SK-N-SH (cell line): ENCODE measurements around the gene CFAP70. TPM values are rescaled to one million over a fixed set of nuclear protein-coding genes. Genes with fewer than 3 reads are reported as not detected.

ENCODE experiments used
- CTCF ChIA-PET: fragments of 300-600, 350-600 bp; formaldehyde crosslinking; extraction: SDS; loops from one replicate; lab custom pipeline; 2021; lab: Yijun Ruan, JAX
- POLR2A ChIA-PET: fragments of 350-600 bp; sonication (Branson Sonifier 250); formaldehyde crosslinking; extraction: SDS; loops from one replicate; lab custom pipeline; 2020; ENCODE audit warnings: antibody characterized with exemption, inconsistent platforms; lab: Yijun Ruan, JAX
- DNase-seq: peaks from one replicate; pipeline ENCODE4 v3.0.0; 2012
- H2AFZ ChIP-seq: fragments of 200-600 bp; sonication (generic); 2 replicates; pipeline ENCODE4 v1.8.1; 2016; ENCODE audit warnings: antibody characterized with exemption, mild to moderate bottlenecking, low read depth
- H3F3A ChIP-seq: fragments of 200-600 bp; sonication (generic); replicated peaks from 2 replicates; pipeline ENCODE3; 2016; ENCODE audit warnings: antibody characterized with exemption, mild to moderate bottlenecking; ENCODE audit not compliant: insufficient read depth
- H3K27ac ChIP-seq, 2 experiments: fragments of 200-500 bp in 1 of 2; fragments of 200-600 bp in 1 of 2; sonication (Bioruptor generic) in 1 of 2; sonication (generic), shearing (Covaris generic) in 1 of 2; 2 replicates each; pipeline versions ENCODE4 v1.5.1 to v1.6.1; 2014 to 2016; ENCODE audit warnings: low read depth in 2 of 2, inconsistent platforms in 1 of 2, low read length in 1 of 2, mild to moderate bottlenecking in 1 of 2, mixed read lengths in 1 of 2
- H3K27me3 ChIP-seq: fragments of 200-600 bp; sonication (generic), shearing (Covaris generic); 2 replicates; pipeline ENCODE4 v1.6.1; 2016; ENCODE audit warnings: mixed run types; ENCODE audit not compliant: insufficient read depth
- H3K36me3 ChIP-seq, 2 experiments: fragments of 200-500 bp in 1 of 2; fragments of 200-600 bp in 1 of 2; sonication (Bioruptor generic) in 1 of 2; sonication (generic) in 1 of 2; replicated peaks in 1 of 2; 2 replicates each; pipeline versions ENCODE3 to v1.5.1; 2014 to 2016; ENCODE audit warnings: low read length in 1 of 2, mild to moderate bottlenecking in 1 of 2; ENCODE audit not compliant: insufficient read depth in 2 of 2, control insufficient read depth in 1 of 2
- H3K4me1 ChIP-seq, 2 experiments: fragments of 200-500 bp in 1 of 2; fragments of 200-600 bp in 1 of 2; sonication (Bioruptor generic) in 1 of 2; sonication (generic), shearing (Covaris generic) in 1 of 2; 2 replicates each; pipeline versions ENCODE4 v1.5.1 to v1.6.1; 2014 to 2016; ENCODE audit warnings: low read depth in 1 of 2, low read length in 1 of 2, mixed run types in 1 of 2; ENCODE audit not compliant: insufficient read depth in 2 of 2, control insufficient read depth in 1 of 2
- H3K4me2 ChIP-seq: fragments of 200-600 bp; sonication (generic), shearing (Covaris generic); 2 replicates; pipeline ENCODE4 v1.6.1; 2017; ENCODE audit warnings: mixed run types
- H3K4me3 ChIP-seq, 2 experiments: fragments of 200-500 bp in 1 of 2; fragments of 200-600 bp in 1 of 2; sonication (Bioruptor generic) in 1 of 2; sonication (generic), shearing (Covaris generic) in 1 of 2; 2 replicates each; pipeline versions ENCODE4 v1.5.1 to v1.8.1; 2014 to 2016; ENCODE audit warnings: low read depth in 2 of 2, inconsistent platforms in 1 of 2, low read length in 1 of 2, mild to moderate bottlenecking in 1 of 2, mixed read lengths in 1 of 2, moderate library complexity in 1 of 2
- H3K79me2 ChIP-seq: fragments of 200-600 bp; sonication (generic); 2 replicates; pipeline ENCODE4 v1.8.1; 2017; ENCODE audit warnings: mild to moderate bottlenecking; ENCODE audit not compliant: insufficient read depth
- H3K9ac ChIP-seq: fragments of 200-600 bp; sonication (generic); 2 replicates; pipeline ENCODE4 v1.6.1; 2017; ENCODE audit warnings: mixed run types
- H3K9me2 ChIP-seq: fragments of 200-600 bp; sonication (generic); 2 replicates; pipeline ENCODE4 v1.6.1; 2017; ENCODE audit warnings: mixed run types
- H3K9me3 ChIP-seq: fragments of 200-600 bp; sonication (generic); 2 replicates; pipeline ENCODE4 v1.6.1; 2017; ENCODE audit warnings: mixed run types, mild to moderate bottlenecking, moderate library complexity
- H4K20me1 ChIP-seq: fragments of 200-600 bp; sonication (generic); 2 replicates; pipeline ENCODE4 v1.6.1; 2017; ENCODE audit warnings: mild to moderate bottlenecking, mixed run types; ENCODE audit not compliant: insufficient read depth
- CHD2 ChIP-seq: fragments of 150-350 bp; IDR thresholded peaks from 2 replicates; pipeline ENCODE4 v1.6.1; 2018; ENCODE audit warnings: low read length; ENCODE audit not compliant: partially characterized antibody
- ELF1 ChIP-seq: IDR thresholded peaks from 2 replicates; pipeline ENCODE4 v1.4.0; 2012
- EP300 ChIP-seq, 2 experiments: IDR thresholded peaks; 2 replicates each; pipeline versions ENCODE4 v1.4.0 to v1.6.1; 2012; ENCODE audit warnings: borderline replicate concordance in 1 of 2, low read depth in 1 of 2, low read length in 1 of 2
- FOSL2 ChIP-seq: IDR thresholded peaks from 2 replicates; pipeline ENCODE4 v1.4.0; 2012; ENCODE audit warnings: low read depth, mild to moderate bottlenecking, moderate library complexity, borderline replicate concordance
- FOXJ3 ChIP-seq: sonication (generic); formaldehyde crosslinking; IDR thresholded peaks from 2 replicates; pipeline ENCODE4 v1.5.1; 2020; ENCODE audit warnings: mild to moderate bottlenecking, missing genetic modification reagents
- FOXM1 ChIP-seq: IDR thresholded peaks from 2 replicates; pipeline ENCODE4 v1.4.0; 2012; ENCODE audit warnings: low read depth, mild to moderate bottlenecking
- GABPA ChIP-seq: IDR thresholded peaks from 2 replicates; pipeline ENCODE4 v1.4.0; 2012; ENCODE audit warnings: low read depth, mild to moderate bottlenecking
- GATA2 ChIP-seq: sonication (generic); formaldehyde crosslinking; IDR thresholded peaks from 2 replicates; pipeline ENCODE4 v1.5.0; 2020; ENCODE audit warnings: mild to moderate bottlenecking, missing genetic modification reagents
- MXI1 ChIP-seq: IDR thresholded peaks from 2 replicates; pipeline ENCODE4 v1.6.1; 2012; ENCODE audit warnings: mild to moderate bottlenecking, low read depth, low read length, improper control_type of control experiment
- NRF1 ChIP-seq: IDR thresholded peaks from 2 replicates; pipeline ENCODE4 v1.6.1; 2012; ENCODE audit warnings: low read depth, mild to moderate bottlenecking, low read length
- RAD21 ChIP-seq: IDR thresholded peaks from 2 replicates; pipeline ENCODE4 v1.6.1; 2012; ENCODE audit warnings: mild to moderate bottlenecking, low read length
- RFX5 ChIP-seq: IDR thresholded peaks from 2 replicates; pipeline ENCODE4 v1.6.1; 2012; ENCODE audit warnings: mild to moderate bottlenecking, improper control_type of control experiment, low read length
- RXRA ChIP-seq: IDR thresholded peaks from 2 replicates; pipeline ENCODE4 v1.4.0; 2012; ENCODE audit warnings: low read depth, mild to moderate bottlenecking, borderline replicate concordance
- TCF12 ChIP-seq: IDR thresholded peaks from 2 replicates; pipeline ENCODE4 v1.4.0; 2012
- TEAD4 ChIP-seq: IDR thresholded peaks from 2 replicates; pipeline ENCODE4 v1.4.0; 2012; ENCODE audit warnings: mild to moderate bottlenecking, borderline replicate concordance; ENCODE audit not compliant: insufficient read depth
- WGBS: methylation state at CpG from one replicate; pipeline ENCODE4 v1.1.6; 2017; ENCODE audit warnings: low lambda C conversion rate; 5-methylcytosine and 5-hydroxymethylcytosine counted together
- polyA plus RNA-seq, 3 experiments: library from polyadenylated mRNA; depleted of rRNA; stranded (reverse); fragments of >200 nt; gene quantifications; 2 replicates each; pipeline ENCODE4 v1.2.3, GENCODE V29; 2012
- TF ChIP-seq, protein P1 (sequence below): fragments of 150-350 bp; IDR thresholded peaks from 2 replicates; pipeline ENCODE4 v1.6.1; 2017; ENCODE audit warnings: antibody characterized with exemption, low read length, low read depth, borderline replicate concordance
- TF ChIP-seq, protein P2 (sequence below): IDR thresholded peaks from 2 replicates; pipeline ENCODE4 v1.4.0; 2012; ENCODE audit warnings: low read depth, borderline replicate concordance
- TF ChIP-seq, protein P3 (sequence below): IDR thresholded peaks from 2 replicates; pipeline ENCODE4; 2012
- TF ChIP-seq, protein P4 (sequence below): IDR thresholded peaks from 2 replicates; pipeline ENCODE4 v1.6.1; 2012; ENCODE audit warnings: mild to moderate bottlenecking, low read depth, low read length, moderate library complexity
- TF ChIP-seq, protein P5 (sequence below): fragments of 150-350 bp; IDR thresholded peaks from 2 replicates; pipeline ENCODE4 v1.6.1; 2016; ENCODE audit warnings: mild to moderate bottlenecking, low read depth, low read length

Gene CFAP70
- polyA plus RNA-seq, 1 of the 3 experiments (the other 2 are of a cell fraction) = 0.74 TPM

DNA sequence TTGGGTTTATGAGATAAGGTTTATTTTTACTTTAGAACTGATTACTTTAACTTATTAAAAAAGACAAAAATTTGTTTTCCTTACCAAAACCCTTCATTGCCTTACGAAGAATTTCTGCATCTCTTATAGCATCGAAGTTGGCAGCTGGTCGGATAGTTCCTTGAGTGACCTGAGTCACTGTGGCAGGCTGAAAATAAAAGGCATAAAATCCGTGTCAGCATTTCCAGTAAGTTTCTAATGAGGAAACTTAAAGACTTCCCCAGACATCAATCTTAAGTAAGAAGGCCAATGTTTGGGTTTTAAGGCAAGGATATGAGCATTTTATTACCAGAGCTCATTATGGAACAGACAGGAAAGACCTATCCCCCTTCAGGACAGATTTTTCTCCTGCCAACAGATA, 29.6 kb upstream of the CFAP70 start:
- DNase-seq = no peak
- CTCF ChIA-PET = no interaction called here
- Histone ChIP-seq H3K9ac (no peak overlapping the region), H3K36me3 (peaks cover 32 to 68% of the 10 kb centered on the region in 2 experiments), H3K27me3 (no peaks in the 10 kb centered on the region), H2AFZ (no peak overlapping the region), H3K79me2 (peaks cover 17% of the 10 kb centered on the region), H3K27ac (no peak overlapping the region), H3K9me2 (no peaks in the 10 kb centered on the region), H3K4me2 (no peak overlapping the region), H3K4me1 (no peaks in the 10 kb centered on the region), H3F3A (no peaks in the 10 kb centered on the region), H3K9me3 (no peaks in the 10 kb centered on the region), H3K4me3 (no peak overlapping the region), H4K20me1 (no peaks in the 10 kb centered on the region)
- WGBS = 97% methylated on average over 4 of the region's 4 CpGs
- TF ChIP-seq GABPA = no peak
- no peak for TF ChIP-seq ELF1
- TF ChIP-seq, protein P1, sequence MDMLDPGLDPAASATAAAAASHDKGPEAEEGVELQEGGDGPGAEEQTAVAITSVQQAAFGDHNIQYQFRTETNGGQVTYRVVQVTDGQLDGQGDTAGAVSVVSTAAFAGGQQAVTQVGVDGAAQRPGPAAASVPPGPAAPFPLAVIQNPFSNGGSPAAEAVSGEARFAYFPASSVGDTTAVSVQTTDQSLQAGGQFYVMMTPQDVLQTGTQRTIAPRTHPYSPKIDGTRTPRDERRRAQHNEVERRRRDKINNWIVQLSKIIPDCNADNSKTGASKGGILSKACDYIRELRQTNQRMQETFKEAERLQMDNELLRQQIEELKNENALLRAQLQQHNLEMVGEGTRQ = no peak
- TF ChIP-seq NRF1 = no peak
- no peak for TF ChIP-seq FOXJ3 (CRISPR knock-in tag)
- POLR2A ChIA-PET = interaction anchor here (0.5 kb wide), 1 partner anchor 27 kb away, joined by 3 read pairs; no protein-coding TSS in a partner anchor

DNA sequence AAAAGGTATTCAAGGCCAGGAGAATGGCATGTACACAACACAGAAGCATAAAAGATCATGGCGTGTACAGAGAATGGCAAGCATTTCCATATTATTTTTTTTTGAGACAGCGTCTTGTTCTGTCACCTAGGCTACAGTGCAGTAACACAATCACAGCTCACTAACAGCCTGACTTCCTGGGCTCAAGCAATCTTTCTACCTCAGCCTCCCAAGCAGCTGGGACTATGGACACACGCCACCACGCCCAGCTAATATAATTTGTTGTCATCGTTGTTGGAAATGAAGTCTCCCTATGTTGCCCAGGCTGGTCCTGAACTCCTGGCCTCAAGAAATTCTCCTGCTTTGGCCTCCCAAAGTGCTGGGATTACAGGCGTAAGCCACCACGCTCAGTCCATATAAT, 27.9 kb upstream of the CFAP70 start:
- no peak for DNase-seq
- no peaks in the 10 kb centered on the region for H3F3A ChIP-seq
- H3K9me3 ChIP-seq = no peaks in the 10 kb centered on the region
- H3K4me3 ChIP-seq = no peak overlapping the region
- H3K4me1 ChIP-seq = no peaks in the 10 kb centered on the region
- ChIA-PET POLR2A (no interaction called here), CTCF (interaction anchor here (1.8 kb wide), 1 partner anchor 18 kb away, joined by 4 read pairs; no protein-coding TSS in a partner anchor)
- 93% methylated on average over 7 of the region's 7 CpGs for WGBS
- H3K9me2 ChIP-seq = no peaks in the 10 kb centered on the region
- H3K27me3 ChIP-seq = no peaks in the 10 kb centered on the region
- peaks cover 43 to 82% of the 10 kb centered on the region in 2 experiments for H3K36me3 ChIP-seq
- H2AFZ ChIP-seq = no peak overlapping the region
- no peak overlapping the region for H3K27ac ChIP-seq
- no peaks in the 10 kb centered on the region for H4K20me1 ChIP-seq
- H3K4me2 ChIP-seq = no peak overlapping the region
- H3K9ac ChIP-seq = no peak overlapping the region
- peaks cover 10% of the 10 kb centered on the region; the same call in 1 of the 2 replicates for H3K79me2 ChIP-seq
- no peak for TF ChIP-seq CHD2
- no peak for TF ChIP-seq GATA2 (CRISPR knock-in tag)
- no peak for TF ChIP-seq RXRA
- no peak for TF ChIP-seq NRF1
- TF ChIP-seq FOSL2 = no peak
- TF ChIP-seq, protein P2, sequence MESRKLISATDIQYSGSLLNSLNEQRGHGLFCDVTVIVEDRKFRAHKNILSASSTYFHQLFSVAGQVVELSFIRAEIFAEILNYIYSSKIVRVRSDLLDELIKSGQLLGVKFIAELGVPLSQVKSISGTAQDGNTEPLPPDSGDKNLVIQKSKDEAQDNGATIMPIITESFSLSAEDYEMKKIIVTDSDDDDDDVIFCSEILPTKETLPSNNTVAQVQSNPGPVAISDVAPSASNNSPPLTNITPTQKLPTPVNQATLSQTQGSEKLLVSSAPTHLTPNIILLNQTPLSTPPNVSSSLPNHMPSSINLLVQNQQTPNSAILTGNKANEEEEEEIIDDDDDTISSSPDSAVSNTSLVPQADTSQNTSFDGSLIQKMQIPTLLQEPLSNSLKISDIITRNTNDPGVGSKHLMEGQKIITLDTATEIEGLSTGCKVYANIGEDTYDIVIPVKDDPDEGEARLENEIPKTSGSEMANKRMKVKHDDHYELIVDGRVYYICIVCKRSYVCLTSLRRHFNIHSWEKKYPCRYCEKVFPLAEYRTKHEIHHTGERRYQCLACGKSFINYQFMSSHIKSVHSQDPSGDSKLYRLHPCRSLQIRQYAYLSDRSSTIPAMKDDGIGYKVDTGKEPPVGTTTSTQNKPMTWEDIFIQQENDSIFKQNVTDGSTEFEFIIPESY = no peak
- TF ChIP-seq, protein P3, sequence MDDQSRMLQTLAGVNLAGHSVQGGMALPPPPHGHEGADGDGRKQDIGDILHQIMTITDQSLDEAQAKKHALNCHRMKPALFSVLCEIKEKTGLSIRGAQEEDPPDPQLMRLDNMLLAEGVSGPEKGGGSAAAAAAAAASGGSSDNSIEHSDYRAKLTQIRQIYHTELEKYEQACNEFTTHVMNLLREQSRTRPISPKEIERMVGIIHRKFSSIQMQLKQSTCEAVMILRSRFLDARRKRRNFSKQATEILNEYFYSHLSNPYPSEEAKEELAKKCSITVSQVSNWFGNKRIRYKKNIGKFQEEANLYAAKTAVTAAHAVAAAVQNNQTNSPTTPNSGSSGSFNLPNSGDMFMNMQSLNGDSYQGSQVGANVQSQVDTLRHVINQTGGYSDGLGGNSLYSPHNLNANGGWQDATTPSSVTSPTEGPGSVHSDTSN = no peak
- TF ChIP-seq, protein P4, sequence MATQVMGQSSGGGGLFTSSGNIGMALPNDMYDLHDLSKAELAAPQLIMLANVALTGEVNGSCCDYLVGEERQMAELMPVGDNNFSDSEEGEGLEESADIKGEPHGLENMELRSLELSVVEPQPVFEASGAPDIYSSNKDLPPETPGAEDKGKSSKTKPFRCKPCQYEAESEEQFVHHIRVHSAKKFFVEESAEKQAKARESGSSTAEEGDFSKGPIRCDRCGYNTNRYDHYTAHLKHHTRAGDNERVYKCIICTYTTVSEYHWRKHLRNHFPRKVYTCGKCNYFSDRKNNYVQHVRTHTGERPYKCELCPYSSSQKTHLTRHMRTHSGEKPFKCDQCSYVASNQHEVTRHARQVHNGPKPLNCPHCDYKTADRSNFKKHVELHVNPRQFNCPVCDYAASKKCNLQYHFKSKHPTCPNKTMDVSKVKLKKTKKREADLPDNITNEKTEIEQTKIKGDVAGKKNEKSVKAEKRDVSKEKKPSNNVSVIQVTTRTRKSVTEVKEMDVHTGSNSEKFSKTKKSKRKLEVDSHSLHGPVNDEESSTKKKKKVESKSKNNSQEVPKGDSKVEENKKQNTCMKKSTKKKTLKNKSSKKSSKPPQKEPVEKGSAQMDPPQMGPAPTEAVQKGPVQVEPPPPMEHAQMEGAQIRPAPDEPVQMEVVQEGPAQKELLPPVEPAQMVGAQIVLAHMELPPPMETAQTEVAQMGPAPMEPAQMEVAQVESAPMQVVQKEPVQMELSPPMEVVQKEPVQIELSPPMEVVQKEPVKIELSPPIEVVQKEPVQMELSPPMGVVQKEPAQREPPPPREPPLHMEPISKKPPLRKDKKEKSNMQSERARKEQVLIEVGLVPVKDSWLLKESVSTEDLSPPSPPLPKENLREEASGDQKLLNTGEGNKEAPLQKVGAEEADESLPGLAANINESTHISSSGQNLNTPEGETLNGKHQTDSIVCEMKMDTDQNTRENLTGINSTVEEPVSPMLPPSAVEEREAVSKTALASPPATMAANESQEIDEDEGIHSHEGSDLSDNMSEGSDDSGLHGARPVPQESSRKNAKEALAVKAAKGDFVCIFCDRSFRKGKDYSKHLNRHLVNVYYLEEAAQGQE = no peak
- no peak for TF ChIP-seq MXI1
- no peak for TF ChIP-seq ELF1
- TF ChIP-seq RAD21 = no peak
- no peak for TF ChIP-seq EP300 (IDR thresholded peaks at IDR 0.05; ENCODE audit: borderline replicate concordance in 1 of 2, low read depth in 1 of 2, low read length in 1 of 2)
- TF ChIP-seq RFX5 = no peak
- no peak for TF ChIP-seq GABPA
- no peak for TF ChIP-seq TCF12
- TF ChIP-seq TEAD4 = no peak
- no peak for TF ChIP-seq FOXM1
- TF ChIP-seq, protein P5, sequence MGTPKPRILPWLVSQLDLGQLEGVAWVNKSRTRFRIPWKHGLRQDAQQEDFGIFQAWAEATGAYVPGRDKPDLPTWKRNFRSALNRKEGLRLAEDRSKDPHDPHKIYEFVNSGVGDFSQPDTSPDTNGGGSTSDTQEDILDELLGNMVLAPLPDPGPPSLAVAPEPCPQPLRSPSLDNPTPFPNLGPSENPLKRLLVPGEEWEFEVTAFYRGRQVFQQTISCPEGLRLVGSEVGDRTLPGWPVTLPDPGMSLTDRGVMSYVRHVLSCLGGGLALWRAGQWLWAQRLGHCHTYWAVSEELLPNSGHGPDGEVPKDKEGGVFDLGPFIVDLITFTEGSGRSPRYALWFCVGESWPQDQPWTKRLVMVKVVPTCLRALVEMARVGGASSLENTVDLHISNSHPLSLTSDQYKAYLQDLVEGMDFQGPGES = no peak
